GM18868 (cell line): ENCODE data around the gene BPI.
"Not testable (repeated sequence)": the region's sequence is repeated elsewhere in the genome, so short reads cannot be mapped to it uniquely, and the experiment has no call there.

Experiments
- ATAC-seq: cut with Tn5 transposase; IDR thresholded peaks from one replicate; pipeline ENCODE4 v1.9.1; 2021; ENCODE audit warnings: mild to moderate bottlenecking, moderate library complexity; ENCODE audit not compliant: unreplicated experiment

BPI gene

GRCh38 chr20:38277691-38278090 is 26.3 kb upstream of the BPI start:
- no peak for ATAC-seq

- ATAC-seq = no peak
These were observed 25.8 kb upstream of the BPI start for GRCh38 chr20:38278131-38278530.

GRCh38 chr20:38278763-38279162 is 25.2 kb upstream of the BPI start:
- ATAC-seq = no peak

- ATAC-seq = not testable (repeated sequence)
These were observed 22.6 kb upstream of the BPI start for GRCh38 chr20:38281176-38281915.

- no peak for ATAC-seq
These were observed 20.7 kb upstream of the BPI start for GRCh38 chr20:38283236-38283635.

- ATAC-seq = not testable (repeated sequence)
These were observed 19.8 kb upstream of the BPI start for GRCh38 chr20:38284066-38284650.

- ATAC-seq = no peak
These were observed 19.0 kb upstream of the BPI start for GRCh38 chr20:38284893-38285444.

GRCh38 chr20:38286586-38287531 is 17.1 kb upstream of the BPI start:
- ATAC-seq = no peak

GRCh38 chr20:38290829-38291814 is 12.8 kb upstream of the BPI start:
- ATAC-seq = no peak

- no peak for ATAC-seq
These were observed 12.0 kb upstream of the BPI start for GRCh38 chr20:38291966-38292365.

- ATAC-seq = no peak
These were observed 10.4 kb upstream of the BPI start for GRCh38 chr20:38293491-38294065.

- no peak for ATAC-seq
These were observed 9.8 kb upstream of the BPI start for GRCh38 chr20:38294076-38294591.

- no peak for ATAC-seq
These were observed 8.1 kb upstream of the BPI start for GRCh38 chr20:38295811-38296210.

- ATAC-seq = no peak
These were observed 7.5 kb upstream of the BPI start for GRCh38 chr20:38296433-38296832.

- no peak for ATAC-seq
These were observed 5.9 kb upstream of the BPI start for GRCh38 chr20:38297916-38298674.

GRCh38 chr20:38298768-38299288 is 5.1 kb upstream of the BPI start:
- ATAC-seq = no peak

- no peak for ATAC-seq
These were observed 4.0 kb upstream of the BPI start for GRCh38 chr20:38299963-38300362.

- ATAC-seq = no peak
These were observed 3.5 kb upstream of the BPI start for GRCh38 chr20:38300438-38300837.

- ATAC-seq = no peak
These were observed 2.6 kb upstream of the BPI start for GRCh38 chr20:38301309-38301708.
